B cell (primary cell): ENCODE measurements around the gene PHLDB1.

Source experiments
- CTCF ChIP-seq: fragments of 200-600 bp; IDR thresholded peaks from one replicate; pipeline ENCODE4 v1.8.0; 2022; ENCODE audit warnings: antibody characterized with exemption, mild to moderate bottlenecking
- EZH2 ChIP-seq: IDR thresholded peaks from 2 replicates; pipeline ENCODE4 v1.6.1; 2012; ENCODE audit warnings: borderline replicate concordance, low read depth, mild to moderate bottlenecking, moderate library complexity, low read length; ENCODE audit not compliant: insufficient read depth, poor library complexity, severe bottlenecking

- TF ChIP-seq CTCF (no peak), EZH2 (no peak)
Measured at GRCh38 chr11:118643995-118644345, 36.6 kb downstream of the PHLDB1 start.
